ENCODE results near the gene CMIP.

- TF ChIP-seq GATA3 (IDR thresholded peaks at IDR 0.05; ENCODE audit: low read depth, low read length) (no peak), GATA2 (IDR thresholded peaks at IDR 0.05; ENCODE audit: low read depth, low read length) (no peak)
Observed at GRCh38 chr16:81566086-81567007, 121.7 kb downstream of the CMIP start.

All from SH-SY5Y (cell line).